ENCODE results near the gene EPHA4.

The EPHA4 gene

DNA sequence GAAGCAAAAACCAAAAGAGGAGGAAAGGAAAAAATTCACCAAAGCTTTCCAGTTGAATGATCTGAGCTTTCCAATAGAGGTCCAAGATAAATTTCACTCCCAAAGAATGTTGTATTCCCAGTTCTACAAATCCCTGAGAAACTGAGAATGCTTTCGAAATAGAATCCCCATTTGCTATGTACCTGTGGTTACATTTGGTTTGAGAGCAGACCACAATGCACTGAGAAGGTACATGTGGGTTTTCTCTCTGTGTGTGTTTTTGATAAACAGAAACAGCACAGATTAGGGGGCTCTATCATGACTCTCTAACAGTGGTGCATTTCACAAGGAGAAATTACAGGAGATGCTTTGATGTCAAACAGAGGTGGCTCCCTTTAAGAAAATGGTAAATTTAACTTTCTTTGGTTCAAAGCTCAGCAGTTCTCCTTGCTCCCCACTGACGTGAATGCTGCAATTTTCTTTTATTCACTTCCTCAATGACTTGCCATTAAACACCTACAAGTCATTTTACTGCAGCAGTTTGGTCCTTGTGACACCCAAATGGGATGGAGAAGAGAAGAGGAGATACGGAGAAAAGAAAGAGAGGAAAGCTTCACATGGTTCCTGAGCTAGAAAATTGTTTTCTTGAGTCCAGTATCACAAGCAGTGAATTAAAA, 108.7 kb downstream of the EPHA4 start:
- H3K36me3 ChIP-seq (ENCODE audit: control insufficient read depth, insufficient read depth, low read length) = no peaks in the 10 kb centered on the region
- H3K4me3 ChIP-seq (replicated peaks; ENCODE audit: low read depth, low read length) = no peak overlapping the region
- TF ChIP-seq, protein P1, sequence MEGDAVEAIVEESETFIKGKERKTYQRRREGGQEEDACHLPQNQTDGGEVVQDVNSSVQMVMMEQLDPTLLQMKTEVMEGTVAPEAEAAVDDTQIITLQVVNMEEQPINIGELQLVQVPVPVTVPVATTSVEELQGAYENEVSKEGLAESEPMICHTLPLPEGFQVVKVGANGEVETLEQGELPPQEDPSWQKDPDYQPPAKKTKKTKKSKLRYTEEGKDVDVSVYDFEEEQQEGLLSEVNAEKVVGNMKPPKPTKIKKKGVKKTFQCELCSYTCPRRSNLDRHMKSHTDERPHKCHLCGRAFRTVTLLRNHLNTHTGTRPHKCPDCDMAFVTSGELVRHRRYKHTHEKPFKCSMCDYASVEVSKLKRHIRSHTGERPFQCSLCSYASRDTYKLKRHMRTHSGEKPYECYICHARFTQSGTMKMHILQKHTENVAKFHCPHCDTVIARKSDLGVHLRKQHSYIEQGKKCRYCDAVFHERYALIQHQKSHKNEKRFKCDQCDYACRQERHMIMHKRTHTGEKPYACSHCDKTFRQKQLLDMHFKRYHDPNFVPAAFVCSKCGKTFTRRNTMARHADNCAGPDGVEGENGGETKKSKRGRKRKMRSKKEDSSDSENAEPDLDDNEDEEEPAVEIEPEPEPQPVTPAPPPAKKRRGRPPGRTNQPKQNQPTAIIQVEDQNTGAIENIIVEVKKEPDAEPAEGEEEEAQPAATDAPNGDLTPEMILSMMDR (IDR thresholded peaks at IDR 0.05; ENCODE audit: insufficient read depth, low read length, poor library complexity, severe bottlenecking) = no peak
- H3K27me3 ChIP-seq (replicated peaks; ENCODE audit: control insufficient read depth, insufficient read depth, low read length) = no peaks in the 10 kb centered on the region; the same call in 1 of the 2 replicates
- no peak for DNase-seq (ENCODE audit: extremely low read depth, insufficient read length)

DNA sequence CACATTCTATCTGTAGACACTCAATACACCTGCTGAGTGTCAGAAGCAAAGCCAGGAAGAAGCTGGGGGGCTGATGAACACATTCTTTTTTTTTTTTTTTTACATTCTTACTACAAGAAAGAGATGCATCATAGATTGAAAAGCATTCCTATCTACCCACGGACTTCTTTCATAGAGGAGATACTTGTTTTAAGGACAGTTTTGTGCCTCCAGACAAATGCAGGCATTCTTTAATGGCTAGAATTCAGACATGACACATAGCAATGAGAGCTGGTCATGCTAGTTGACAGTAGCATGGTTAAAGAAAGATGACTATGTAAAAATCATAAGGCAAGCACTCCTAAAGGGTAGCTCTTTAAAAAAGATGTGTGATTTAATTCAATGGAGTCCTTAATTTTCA, 110.2 kb downstream of the EPHA4 start:
- Histone ChIP-seq H3K4me3 (replicated peaks; ENCODE audit: low read depth, low read length) (no peak overlapping the region), H3K27me3 (replicated peaks; ENCODE audit: control insufficient read depth, insufficient read depth, low read length) (no peaks in the 10 kb centered on the region; the same call in 1 of the 2 replicates), H3K36me3 (ENCODE audit: control insufficient read depth, insufficient read depth, low read length) (no peaks in the 10 kb centered on the region)
- DNase-seq (ENCODE audit: extremely low read depth, insufficient read length) = no peak
- TF ChIP-seq, protein P1 (IDR thresholded peaks at IDR 0.05; ENCODE audit: insufficient read depth, low read length, poor library complexity, severe bottlenecking) = no peak

DNA sequence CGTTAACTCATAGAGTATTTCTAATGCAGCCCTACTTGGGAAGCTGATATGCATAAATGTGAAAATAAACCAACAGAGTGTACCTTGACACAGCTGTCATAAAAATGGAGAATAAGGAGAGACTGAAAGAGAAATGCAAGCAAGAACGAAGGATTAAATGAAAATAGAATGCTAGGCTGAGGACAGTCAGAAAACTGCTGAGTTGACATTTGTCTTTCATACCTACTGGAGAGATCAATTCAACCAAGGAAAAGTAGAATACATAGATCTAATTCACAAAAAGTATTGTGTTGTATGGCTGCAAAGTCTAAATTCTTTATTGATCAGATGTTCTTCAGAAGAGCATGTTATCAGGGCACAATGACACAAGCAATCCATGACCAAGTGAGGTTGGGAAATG, 112.0 kb downstream of the EPHA4 start:
- no peak overlapping the region for H3K4me3 ChIP-seq (replicated peaks; ENCODE audit: low read depth, low read length)
- H3K27me3 ChIP-seq (replicated peaks; ENCODE audit: control insufficient read depth, insufficient read depth, low read length) = no peaks in the 10 kb centered on the region; the same call in 1 of the 2 replicates
- H3K36me3 ChIP-seq (ENCODE audit: control insufficient read depth, insufficient read depth, low read length) = no peaks in the 10 kb centered on the region
- TF ChIP-seq, protein P1 (IDR thresholded peaks at IDR 0.05; ENCODE audit: insufficient read depth, low read length, poor library complexity, severe bottlenecking) = no peak
- DNase-seq (ENCODE audit: extremely low read depth, insufficient read length) = no peak

DNA sequence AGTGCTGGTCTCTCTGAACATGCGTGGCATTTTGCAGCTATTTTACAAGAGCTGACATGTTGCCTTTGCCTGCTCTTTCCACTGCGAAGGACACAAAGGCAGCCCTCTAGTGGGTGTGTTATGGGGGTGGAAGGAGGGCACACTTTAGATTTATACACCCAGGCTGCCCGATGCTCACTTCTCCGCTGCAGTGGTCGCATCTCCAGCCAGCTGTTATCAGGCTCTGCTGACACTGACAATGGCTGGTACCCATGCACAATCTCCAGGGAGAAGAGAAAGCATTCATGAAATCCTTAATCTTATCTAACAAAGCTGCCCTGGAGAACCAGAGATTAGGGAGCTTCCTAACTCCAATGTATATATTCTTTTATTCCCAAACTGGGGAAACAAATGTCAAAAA, 113.5 kb downstream of the EPHA4 start:
- no peak overlapping the region for H3K4me3 ChIP-seq (replicated peaks; ENCODE audit: low read depth, low read length)
- no peaks in the 10 kb centered on the region for H3K36me3 ChIP-seq (ENCODE audit: control insufficient read depth, insufficient read depth, low read length)
- TF ChIP-seq, protein P1 (IDR thresholded peaks at IDR 0.05; ENCODE audit: insufficient read depth, low read length, poor library complexity, severe bottlenecking) = no peak
- no peaks in the 10 kb centered on the region; the same call in 1 of the 2 replicates for H3K27me3 ChIP-seq (replicated peaks; ENCODE audit: control insufficient read depth, insufficient read depth, low read length)
- no peak for DNase-seq (ENCODE audit: extremely low read depth, insufficient read length)

DNA sequence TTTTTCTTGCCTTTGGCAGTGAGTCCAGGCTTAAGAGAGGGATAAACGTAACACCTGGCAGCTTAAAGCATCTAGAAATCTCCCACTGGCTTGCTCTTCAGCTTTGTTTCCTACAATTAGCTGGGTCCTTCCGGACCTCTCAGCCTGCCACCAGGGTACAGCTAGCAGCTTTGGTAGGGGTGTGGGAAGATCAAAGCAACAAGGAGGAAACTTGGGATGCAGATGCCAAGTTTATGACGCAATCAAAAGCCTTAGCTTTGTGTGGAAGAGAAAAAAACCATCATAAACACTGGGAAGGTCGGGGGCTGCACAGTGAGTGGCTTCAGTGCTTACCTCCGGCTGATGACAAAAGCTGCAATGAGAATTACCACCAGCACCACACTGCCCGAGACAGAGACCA, 116.9 kb downstream of the EPHA4 start:
- Histone ChIP-seq H3K27me3 (replicated peaks; ENCODE audit: control insufficient read depth, insufficient read depth, low read length) (no peaks in the 10 kb centered on the region), H3K4me3 (replicated peaks; ENCODE audit: low read depth, low read length) (no peak overlapping the region), H3K36me3 (ENCODE audit: control insufficient read depth, insufficient read depth, low read length) (no peaks in the 10 kb centered on the region)
- TF ChIP-seq, protein P1 (IDR thresholded peaks at IDR 0.05; ENCODE audit: insufficient read depth, low read length, poor library complexity, severe bottlenecking) = no peak
- DNase-seq (ENCODE audit: extremely low read depth, insufficient read length) = no peak
